ENCODE data around the gene PTPN4.

DNA sequence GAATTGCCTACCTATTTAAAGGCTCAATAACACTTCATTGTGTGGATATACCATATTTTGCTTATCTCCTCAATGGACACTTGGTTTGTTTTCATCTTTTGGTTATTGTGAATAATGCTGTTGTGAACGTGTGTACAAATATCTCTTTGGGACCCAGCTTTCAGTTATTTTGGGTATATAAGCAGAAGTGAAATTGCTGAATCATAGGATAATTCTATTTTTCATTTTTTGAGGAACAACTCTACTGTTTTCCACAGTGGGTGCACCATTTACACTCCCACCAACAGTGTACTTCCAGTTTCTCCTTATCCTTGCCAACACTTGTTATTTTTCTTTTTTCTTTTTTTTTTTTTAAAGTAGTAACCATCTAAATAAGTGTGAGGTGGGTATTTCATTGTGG lies 29.0 kb downstream of the PTPN4 start:
- TF ChIP-seq POLR2AphosphoS5 (IDR thresholded peaks at IDR 0.05; ENCODE audit: low read depth) = no peak
- TF ChIP-seq, protein P1, sequence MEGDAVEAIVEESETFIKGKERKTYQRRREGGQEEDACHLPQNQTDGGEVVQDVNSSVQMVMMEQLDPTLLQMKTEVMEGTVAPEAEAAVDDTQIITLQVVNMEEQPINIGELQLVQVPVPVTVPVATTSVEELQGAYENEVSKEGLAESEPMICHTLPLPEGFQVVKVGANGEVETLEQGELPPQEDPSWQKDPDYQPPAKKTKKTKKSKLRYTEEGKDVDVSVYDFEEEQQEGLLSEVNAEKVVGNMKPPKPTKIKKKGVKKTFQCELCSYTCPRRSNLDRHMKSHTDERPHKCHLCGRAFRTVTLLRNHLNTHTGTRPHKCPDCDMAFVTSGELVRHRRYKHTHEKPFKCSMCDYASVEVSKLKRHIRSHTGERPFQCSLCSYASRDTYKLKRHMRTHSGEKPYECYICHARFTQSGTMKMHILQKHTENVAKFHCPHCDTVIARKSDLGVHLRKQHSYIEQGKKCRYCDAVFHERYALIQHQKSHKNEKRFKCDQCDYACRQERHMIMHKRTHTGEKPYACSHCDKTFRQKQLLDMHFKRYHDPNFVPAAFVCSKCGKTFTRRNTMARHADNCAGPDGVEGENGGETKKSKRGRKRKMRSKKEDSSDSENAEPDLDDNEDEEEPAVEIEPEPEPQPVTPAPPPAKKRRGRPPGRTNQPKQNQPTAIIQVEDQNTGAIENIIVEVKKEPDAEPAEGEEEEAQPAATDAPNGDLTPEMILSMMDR (IDR thresholded peaks at IDR 0.05; ENCODE audit: insufficient read depth, low read length) = no peak
- TF ChIP-seq GABPA (IDR thresholded peaks at IDR 0.05; ENCODE audit: low read depth) = no peak
